Stimulated activated memory B cell treated with anti-CD40 and anti-IgM and Interleukin-4, amounts not matched to agents 10 μg/mL and 1 μg/mL and 100 μg/mL, for 72 hours (primary cell): Measurements from ENCODE around the gene KLF3.
A peak's percentile ranks its signal among the peaks of the same experiment; 100 is the strongest.

ENCODE experiments used
- ATAC-seq: fragments of 150-1000 bp; cut with Tn5 transposase; 2 replicates; pipeline ENCODE4 v1.10.0; 2021
- H3K27ac Mint-ChIP-seq: one replicate; pipeline ENCODE4 v1.8.0; 2022; ENCODE audit warnings: mild to moderate bottlenecking, mixed read lengths
- H3K27me3 Mint-ChIP-seq: one replicate; pipeline ENCODE4 v1.8.0; 2022; ENCODE audit warnings: mixed read lengths
- H3K36me3 Mint-ChIP-seq: one replicate; pipeline ENCODE4 v1.8.0; 2022; ENCODE audit warnings: mixed read lengths
- H3K4me1 Mint-ChIP-seq: one replicate; pipeline ENCODE4 v1.8.0; 2022; ENCODE audit warnings: mixed read lengths
- H3K4me3 Mint-ChIP-seq: one replicate; pipeline ENCODE4 v1.8.0; 2022; ENCODE audit warnings: mild to moderate bottlenecking, moderate library complexity, mixed read lengths
- H3K9me3 Mint-ChIP-seq: one replicate; pipeline ENCODE4 v1.8.0; 2022; ENCODE audit warnings: mixed read lengths

KLF3 gene

GRCh38 chr4:38723726-38724474 lies 59.9 kb downstream of the KLF3 start:
- no peak for ATAC-seq
- Mint-ChIP-seq H3K27ac (no peak overlapping the region), H3K9me3 (no peaks in the 10 kb centered on the region), H3K27me3 (no peaks in the 10 kb centered on the region), H3K36me3 (no peaks in the 10 kb centered on the region), H3K4me1 (peaks cover 18% of the 10 kb centered on the region), H3K4me3 (no peak overlapping the region)

GRCh38 chr4:38724475-38724808 lies 60.4 kb downstream of the KLF3 start:
- no peak for ATAC-seq
- Mint-ChIP-seq H3K27me3 (no peaks in the 10 kb centered on the region), H3K4me3 (no peak overlapping the region), H3K9me3 (no peaks in the 10 kb centered on the region), H3K4me1 (peaks cover 18% of the 10 kb centered on the region), H3K36me3 (no peaks in the 10 kb centered on the region), H3K27ac (no peak overlapping the region)

GRCh38 chr4:38728631-38729141 lies 64.7 kb downstream of the KLF3 start:
- H3K27me3 Mint-ChIP-seq: no peaks in the 10 kb centered on the region
- H3K27ac Mint-ChIP-seq: peak overlapping the region; percentile 97
- ATAC-seq: no peak
- H3K4me3 Mint-ChIP-seq: no peak overlapping the region
- H3K36me3 Mint-ChIP-seq: peaks cover 6% of the 10 kb centered on the region
- peaks cover 35% of the 10 kb centered on the region for H3K4me1 Mint-ChIP-seq
- H3K9me3 Mint-ChIP-seq: peaks cover 9% of the 10 kb centered on the region

GRCh38 chr4:38730493-38730829 lies 66.5 kb downstream of the KLF3 start:
- Mint-ChIP-seq H3K4me1 (peaks cover 41% of the 10 kb centered on the region), H3K36me3 (peaks cover 8% of the 10 kb centered on the region), H3K27ac (peak overlapping the region; percentile 97), H3K27me3 (no peaks in the 10 kb centered on the region), H3K9me3 (peaks cover 13% of the 10 kb centered on the region), H3K4me3 (peak overlapping the region; percentile 58)
- ATAC-seq: no peak

GRCh38 chr4:38730830-38731646 lies 67.0 kb downstream of the KLF3 start:
- Mint-ChIP-seq H3K9me3 (peaks cover 13% of the 10 kb centered on the region), H3K27me3 (no peaks in the 10 kb centered on the region), H3K36me3 (peaks cover 8% of the 10 kb centered on the region), H3K27ac (peak overlapping the region; percentile 97), H3K4me1 (peaks cover 41% of the 10 kb centered on the region), H3K4me3 (peak overlapping the region; percentile 58)
- peak; percentile 96 for ATAC-seq

- no peak for ATAC-seq
- Mint-ChIP-seq H3K4me1 (peaks cover 37% of the 10 kb centered on the region), H3K36me3 (peaks cover 8% of the 10 kb centered on the region), H3K27ac (peak overlapping the region; percentile 45), H3K27me3 (no peaks in the 10 kb centered on the region), H3K9me3 (peaks cover 13% of the 10 kb centered on the region), H3K4me3 (no peak overlapping the region)
Measured at GRCh38 chr4:38733663-38734062, 69.7 kb downstream of the KLF3 start.

GRCh38 chr4:38734446-38734845 lies 70.4 kb downstream of the KLF3 start:
- Mint-ChIP-seq H3K27me3 (no peaks in the 10 kb centered on the region), H3K27ac (peak overlapping the region; percentile 45), H3K9me3 (peaks cover 13% of the 10 kb centered on the region), H3K4me1 (peaks cover 34% of the 10 kb centered on the region), H3K4me3 (no peak overlapping the region), H3K36me3 (peaks cover 8% of the 10 kb centered on the region)
- ATAC-seq: peak; percentile 49

- Mint-ChIP-seq H3K4me1 (peaks cover 34% of the 10 kb centered on the region), H3K4me3 (no peak overlapping the region), H3K9me3 (peaks cover 13% of the 10 kb centered on the region), H3K27me3 (no peaks in the 10 kb centered on the region), H3K36me3 (peaks cover 8% of the 10 kb centered on the region), H3K27ac (peak overlapping the region; percentile 45)
- ATAC-seq: no peak
Measured at GRCh38 chr4:38734911-38735310, 70.9 kb downstream of the KLF3 start.

GRCh38 chr4:38735870-38736269 lies 71.9 kb downstream of the KLF3 start:
- Mint-ChIP-seq H3K27ac (peak overlapping the region; percentile 45), H3K9me3 (peaks cover 13% of the 10 kb centered on the region), H3K36me3 (peaks cover 8% of the 10 kb centered on the region), H3K4me3 (no peak overlapping the region), H3K27me3 (no peaks in the 10 kb centered on the region), H3K4me1 (peaks cover 25% of the 10 kb centered on the region)
- ATAC-seq: no peak

- H3K27me3 Mint-ChIP-seq: no peaks in the 10 kb centered on the region
- no peak overlapping the region for H3K27ac Mint-ChIP-seq
- no peak overlapping the region for H3K4me3 Mint-ChIP-seq
- H3K4me1 Mint-ChIP-seq: peaks cover 27% of the 10 kb centered on the region
- no peaks in the 10 kb centered on the region for H3K36me3 Mint-ChIP-seq
- ATAC-seq: no peak
- H3K9me3 Mint-ChIP-seq: no peaks in the 10 kb centered on the region
Measured at GRCh38 chr4:38738940-38739803, 75.2 kb downstream of the KLF3 start.

- ATAC-seq: no peak
- no peak overlapping the region for H3K27ac Mint-ChIP-seq
- H3K9me3 Mint-ChIP-seq: no peaks in the 10 kb centered on the region
- peaks cover 21% of the 10 kb centered on the region for H3K4me1 Mint-ChIP-seq
- no peaks in the 10 kb centered on the region for H3K27me3 Mint-ChIP-seq
- H3K36me3 Mint-ChIP-seq: no peaks in the 10 kb centered on the region
- H3K4me3 Mint-ChIP-seq: no peak overlapping the region
Measured at GRCh38 chr4:38740303-38740702, 76.3 kb downstream of the KLF3 start.

GRCh38 chr4:38743866-38744265 lies 79.9 kb downstream of the KLF3 start:
- H3K9me3 Mint-ChIP-seq: peaks cover 15% of the 10 kb centered on the region
- peak overlapping the region; percentile 26 for H3K27ac Mint-ChIP-seq
- ATAC-seq: no peak
- peaks cover 18% of the 10 kb centered on the region for H3K36me3 Mint-ChIP-seq
- H3K4me3 Mint-ChIP-seq: peak overlapping the region; percentile 30
- no peaks in the 10 kb centered on the region for H3K27me3 Mint-ChIP-seq
- H3K4me1 Mint-ChIP-seq: peaks cover 21% of the 10 kb centered on the region

- peaks cover 18% of the 10 kb centered on the region for H3K36me3 Mint-ChIP-seq
- H3K27ac Mint-ChIP-seq: no peak overlapping the region
- peaks cover 15% of the 10 kb centered on the region for H3K9me3 Mint-ChIP-seq
- H3K27me3 Mint-ChIP-seq: no peaks in the 10 kb centered on the region
- ATAC-seq: no peak
- no peak overlapping the region for H3K4me3 Mint-ChIP-seq
- H3K4me1 Mint-ChIP-seq: peaks cover 21% of the 10 kb centered on the region
Measured at GRCh38 chr4:38745881-38746280, 81.9 kb downstream of the KLF3 start.

- no peak for ATAC-seq
- Mint-ChIP-seq H3K4me1 (peaks cover 23% of the 10 kb centered on the region), H3K27ac (no peak overlapping the region), H3K36me3 (peaks cover 18% of the 10 kb centered on the region), H3K27me3 (no peaks in the 10 kb centered on the region), H3K9me3 (peaks cover 15% of the 10 kb centered on the region), H3K4me3 (no peak overlapping the region)
Measured at GRCh38 chr4:38747629-38748028, 83.6 kb downstream of the KLF3 start.

- ATAC-seq: no peak
- Mint-ChIP-seq H3K4me3 (no peak overlapping the region), H3K4me1 (peaks cover 7% of the 10 kb centered on the region), H3K27me3 (no peaks in the 10 kb centered on the region), H3K36me3 (peaks cover 18% of the 10 kb centered on the region), H3K9me3 (peaks cover 15% of the 10 kb centered on the region), H3K27ac (no peak overlapping the region)
Measured at GRCh38 chr4:38749336-38749735, 85.3 kb downstream of the KLF3 start.
